GM06990 (cell line): ENCODE results near the gene RGS17.

Experiments used
- DNase-seq: peaks from one replicate; pipeline ENCODE4 v3.0.0-alpha.2; 2011; ENCODE audit not compliant: insufficient read length; ENCODE audit errors: extremely low read depth
- H3K27me3 ChIP-seq: replicated peaks from 2 replicates; pipeline ENCODE4 v1.6.0; 2011; ENCODE audit warnings: low read length; ENCODE audit not compliant: control insufficient read depth, insufficient read depth
- H3K36me3 ChIP-seq: 2 replicates; pipeline ENCODE4 v1.5.1; 2011; ENCODE audit warnings: low read length; ENCODE audit not compliant: control insufficient read depth, insufficient read depth
- H3K4me3 ChIP-seq: replicated peaks from 2 replicates; pipeline ENCODE4 v1.5.1; 2011; ENCODE audit warnings: low read depth, mild to moderate bottlenecking, control low read depth, low read length
- CTCF ChIP-seq: IDR thresholded peaks from 2 replicates; pipeline ENCODE4 v1.5.1; 2011; ENCODE audit warnings: low read length, control low read depth, mild to moderate bottlenecking, inconsistent platforms; ENCODE audit not compliant: insufficient read depth, poor library complexity, severe bottlenecking

RGS17 gene

GRCh38 chr6:153015094-153015640, 115.9 kb downstream of the RGS17 start:
- H3K4me3 ChIP-seq = no peak overlapping the region
- no peaks in the 10 kb centered on the region for H3K27me3 ChIP-seq
- no peaks in the 10 kb centered on the region for H3K36me3 ChIP-seq
- no peak for DNase-seq
- no peak for TF ChIP-seq CTCF

- Histone ChIP-seq H3K27me3 (no peaks in the 10 kb centered on the region), H3K4me3 (no peak overlapping the region), H3K36me3 (no peaks in the 10 kb centered on the region)
- no peak for DNase-seq
- TF ChIP-seq CTCF = no peak
Observed at GRCh38 chr6:153013438-153013837, 117.6 kb downstream of the RGS17 start.

- TF ChIP-seq CTCF = no peak
- Histone ChIP-seq H3K27me3 (no peaks in the 10 kb centered on the region), H3K4me3 (no peak overlapping the region), H3K36me3 (no peaks in the 10 kb centered on the region)
- DNase-seq = no peak
Observed at GRCh38 chr6:153012856-153013255, 118.2 kb downstream of the RGS17 start.

GRCh38 chr6:153003366-153003690, 127.8 kb downstream of the RGS17 start:
- no peak for TF ChIP-seq CTCF
- no peaks in the 10 kb centered on the region for H3K27me3 ChIP-seq
- DNase-seq = no peak
- H3K4me3 ChIP-seq = peak overlapping the region; percentile 79
- no peaks in the 10 kb centered on the region for H3K36me3 ChIP-seq

- peak within 1 kb of the TSS; percentile 79 for H3K4me3 ChIP-seq
- no peaks in the 10 kb centered on the region for H3K27me3 ChIP-seq
- H3K36me3 ChIP-seq = no peaks in the 10 kb centered on the region
- TF ChIP-seq CTCF = no peak
- DNase-seq = peak; percentile 90
Observed at GRCh38 chr6:153002613-153003365, 128.3 kb downstream of the RGS17 start, which contains the start of gene MTRF1L. Gene MTRF1L, minus strand, starts transcription at chr6:153002709. Its CDS starts 24 bp downstream, at chr6:153002685.
